Endodermal cell (in vitro differentiated cells): ENCODE measurements around the gene HOXC11. TPM values are rescaled to one million over a fixed set of nuclear protein-coding genes. Genes with fewer than 3 reads are reported as not detected.

ENCODE experiments used
- DNase-seq: peaks from one replicate; pipeline ENCODE4 v3.0.0-alpha.2; 2017
- H3K27ac ChIP-seq: 2 replicates; pipeline ENCODE4 v1.5.1; 2013; ENCODE audit warnings: mild to moderate bottlenecking, low read depth, low read length, moderate library complexity
- H3K27me3 ChIP-seq: 2 replicates; pipeline ENCODE4 v1.6.1; 2013; ENCODE audit warnings: mild to moderate bottlenecking, low read length, moderate library complexity; ENCODE audit not compliant: insufficient read depth, control insufficient read depth, poor library complexity, severe bottlenecking
- H3K36me3 ChIP-seq: 2 replicates; pipeline ENCODE4 v1.7.0; 2013; ENCODE audit warnings: mild to moderate bottlenecking, low read length, moderate library complexity; ENCODE audit not compliant: control insufficient read depth, insufficient read depth
- H3K4me1 ChIP-seq: one replicate; pipeline ENCODE4 v1.7.0; 2013; ENCODE audit warnings: low read length; ENCODE audit not compliant: control insufficient read depth, insufficient read depth
- H3K4me3 ChIP-seq: 2 replicates; pipeline ENCODE4 v1.5.1; 2013; ENCODE audit warnings: mild to moderate bottlenecking, low read length, moderate library complexity
- H3K9ac ChIP-seq: 2 replicates; pipeline ENCODE4 v1.6.1; 2013; ENCODE audit warnings: mild to moderate bottlenecking, low read length, moderate library complexity; ENCODE audit not compliant: poor library complexity, severe bottlenecking; ENCODE audit errors: extremely low read depth
- H3K9me3 ChIP-seq: 2 replicates; pipeline ENCODE4 v1.6.1; 2013; ENCODE audit warnings: mild to moderate bottlenecking, low read length, moderate library complexity; ENCODE audit not compliant: control insufficient read depth
- H3K27ac Mint-ChIP-seq: 2 replicates; pipeline ENCODE4 v1.8.0; 2020; ENCODE audit warnings: mixed read lengths
- H3K27me3 Mint-ChIP-seq: 2 replicates; pipeline ENCODE4 v1.8.0; 2021; ENCODE audit warnings: mild to moderate bottlenecking, mixed read lengths; ENCODE audit not compliant: insufficient read depth
- H3K36me3 Mint-ChIP-seq: 2 replicates; pipeline ENCODE4 v1.8.0; 2020; ENCODE audit warnings: low read depth, mixed read lengths
- H3K4me1 Mint-ChIP-seq: 2 replicates; pipeline ENCODE4 v1.8.0; 2020; ENCODE audit warnings: mixed read lengths
- H3K4me3 Mint-ChIP-seq: 2 replicates; pipeline ENCODE4 v1.8.0; 2020; ENCODE audit warnings: mild to moderate bottlenecking, moderate library complexity, mixed read lengths
- H3K9me3 Mint-ChIP-seq: 2 replicates; pipeline ENCODE4 v1.8.0; 2020; ENCODE audit warnings: mild to moderate bottlenecking, mixed read lengths
- WGBS, 2 experiments: methylation state at CpG; one replicate each; pipeline versions ENCODE4 v1.1.5 to v1.1.7; 2013; ENCODE audit warnings: missing lambda C conversion rate in 2 of 2, mixed read lengths in 1 of 2; ENCODE audit not compliant: insufficient coverage in 1 of 2, insufficient read length in 1 of 2; 5-methylcytosine and 5-hydroxymethylcytosine counted together
- total RNA-seq, 2 donors: library from RNA; stranded (reverse); fragmentation: NEBNext Ultra II Directional in 1 of 2; extraction: Animal tissue kit (Norgen Biotek cat#: 25700) in 1 of 2; gene quantifications; 2 replicates in 1 of 2; 3 replicates in 1 of 2; pipeline ENCODE4 v1.2.1, GENCODE V29; 2021
- TF ChIP-seq, protein P1 (sequence below): fragments of 200-600 bp; sonication (generic); conservative IDR thresholded peaks from 2 replicates; pipeline ENCODE4 v1.5.0; 2021; ENCODE audit warnings: antibody characterized with exemption, mild to moderate bottlenecking

The HOXC11 gene
- total RNA-seq, 2 donors from 2014 or later: not detected

DNA sequence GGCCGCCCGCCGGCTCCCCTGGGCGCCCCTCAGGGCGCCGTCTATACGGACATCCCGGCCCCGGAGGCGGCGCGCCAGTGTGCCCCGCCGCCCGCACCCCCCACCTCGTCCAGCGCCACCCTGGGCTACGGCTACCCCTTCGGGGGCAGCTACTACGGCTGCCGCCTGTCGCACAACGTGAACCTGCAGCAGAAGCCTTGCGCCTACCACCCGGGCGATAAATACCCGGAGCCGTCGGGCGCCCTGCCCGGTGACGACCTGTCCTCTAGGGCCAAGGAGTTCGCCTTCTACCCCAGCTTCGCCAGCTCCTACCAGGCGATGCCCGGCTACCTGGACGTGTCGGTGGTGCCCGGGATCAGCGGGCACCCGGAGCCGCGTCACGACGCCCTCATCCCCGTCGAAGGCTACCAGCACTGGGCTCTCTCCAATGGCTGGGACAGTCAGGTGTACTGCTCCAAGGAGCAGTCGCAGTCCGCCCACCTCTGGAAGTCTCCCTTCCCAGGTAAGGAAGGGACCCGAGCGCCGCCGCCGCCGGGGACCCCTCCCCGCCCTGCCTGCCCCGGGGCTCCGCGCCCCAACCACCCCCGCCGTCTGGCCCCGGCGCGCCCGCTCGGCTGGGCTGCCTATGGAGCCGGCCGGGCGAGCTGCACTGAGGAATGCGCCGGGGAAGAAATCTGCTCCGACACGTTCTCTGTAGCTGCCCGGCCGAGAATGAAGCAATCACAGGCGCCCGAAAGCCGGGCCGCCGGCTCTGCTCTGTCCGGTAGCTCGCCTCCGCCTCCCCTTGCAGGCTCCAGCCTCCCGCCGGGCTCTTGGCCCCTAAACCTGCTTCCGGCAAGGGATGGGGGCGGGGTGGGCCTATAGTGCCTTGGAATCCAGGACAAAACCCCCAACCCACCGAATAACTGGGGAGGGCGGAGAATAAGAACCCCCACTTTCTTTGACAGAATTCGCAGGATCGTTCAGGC is 33.5 kb upstream of the HOXC11 start:
- WGBS, 2 experiments: 17 to 25% methylated on average over 14 to 91 of the region's 91 CpGs
- H3K27me3 ChIP-seq: peaks cover 100% of the 10 kb centered on the region
- H3K27ac ChIP-seq: no peak overlapping the region
- no peak overlapping the region for H3K4me3 ChIP-seq
- H3K9ac ChIP-seq: no peak overlapping the region
- no peaks in the 10 kb centered on the region for H3K4me1 ChIP-seq
- H3K9me3 ChIP-seq: peaks cover 9% of the 10 kb centered on the region
- Mint-ChIP-seq H3K9me3 (peaks cover 12% of the 10 kb centered on the region), H3K27ac (no peak overlapping the region), H3K27me3 (peaks cover 98% of the 10 kb centered on the region), H3K36me3 (no peaks in the 10 kb centered on the region), H3K4me1 (peaks cover 5% of the 10 kb centered on the region), H3K4me3 (no peak overlapping the region)
- TF ChIP-seq, protein P1, sequence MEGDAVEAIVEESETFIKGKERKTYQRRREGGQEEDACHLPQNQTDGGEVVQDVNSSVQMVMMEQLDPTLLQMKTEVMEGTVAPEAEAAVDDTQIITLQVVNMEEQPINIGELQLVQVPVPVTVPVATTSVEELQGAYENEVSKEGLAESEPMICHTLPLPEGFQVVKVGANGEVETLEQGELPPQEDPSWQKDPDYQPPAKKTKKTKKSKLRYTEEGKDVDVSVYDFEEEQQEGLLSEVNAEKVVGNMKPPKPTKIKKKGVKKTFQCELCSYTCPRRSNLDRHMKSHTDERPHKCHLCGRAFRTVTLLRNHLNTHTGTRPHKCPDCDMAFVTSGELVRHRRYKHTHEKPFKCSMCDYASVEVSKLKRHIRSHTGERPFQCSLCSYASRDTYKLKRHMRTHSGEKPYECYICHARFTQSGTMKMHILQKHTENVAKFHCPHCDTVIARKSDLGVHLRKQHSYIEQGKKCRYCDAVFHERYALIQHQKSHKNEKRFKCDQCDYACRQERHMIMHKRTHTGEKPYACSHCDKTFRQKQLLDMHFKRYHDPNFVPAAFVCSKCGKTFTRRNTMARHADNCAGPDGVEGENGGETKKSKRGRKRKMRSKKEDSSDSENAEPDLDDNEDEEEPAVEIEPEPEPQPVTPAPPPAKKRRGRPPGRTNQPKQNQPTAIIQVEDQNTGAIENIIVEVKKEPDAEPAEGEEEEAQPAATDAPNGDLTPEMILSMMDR: no peak
- peak; percentile 85 for DNase-seq
- H3K36me3 ChIP-seq: no peaks in the 10 kb centered on the region

DNA sequence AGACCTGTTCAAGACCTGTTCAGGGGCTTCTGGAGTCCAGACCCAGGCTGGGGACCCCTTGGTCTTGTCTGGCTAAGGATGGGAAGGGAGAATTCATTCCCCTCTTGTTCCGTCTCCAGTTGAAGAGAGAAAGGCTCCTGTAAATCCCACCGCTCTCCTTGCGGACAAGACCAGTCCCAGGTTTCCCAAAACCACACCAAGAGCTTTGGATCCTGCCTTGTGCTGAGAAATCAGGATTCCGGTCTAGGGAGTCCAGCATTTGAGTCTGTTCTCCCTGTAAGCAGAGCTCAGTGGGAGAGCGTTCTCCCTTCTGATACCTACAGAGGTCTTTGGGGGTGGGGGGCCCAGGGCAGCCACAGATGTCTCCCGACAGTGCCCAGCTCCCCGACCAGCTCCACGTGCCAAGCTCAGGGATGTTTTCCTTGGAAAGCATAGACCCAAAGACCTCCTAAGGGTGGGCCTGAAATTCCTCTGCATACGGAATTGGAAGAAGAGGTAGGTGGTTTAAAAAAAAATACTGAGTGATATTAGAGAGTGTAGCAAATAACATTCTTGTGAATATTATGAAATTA is 32.4 kb upstream of the HOXC11 start:
- Histone ChIP-seq H3K4me3 (no peak overlapping the region), H3K27ac (no peak overlapping the region), H3K9me3 (peaks cover 9% of the 10 kb centered on the region), H3K4me1 (no peaks in the 10 kb centered on the region), H3K36me3 (no peaks in the 10 kb centered on the region), H3K9ac (no peak overlapping the region), H3K27me3 (peaks cover 100% of the 10 kb centered on the region)
- TF ChIP-seq, protein P1: no peak
- peak; percentile 40 for DNase-seq
- WGBS, 2 experiments: 33 to 35% methylated on average over 5 to 9 of the region's 9 CpGs
- no peak overlapping the region for H3K27ac Mint-ChIP-seq
- peaks cover 3% of the 10 kb centered on the region for H3K4me1 Mint-ChIP-seq
- H3K4me3 Mint-ChIP-seq: no peak overlapping the region
- H3K9me3 Mint-ChIP-seq: peaks cover 13% of the 10 kb centered on the region
- H3K36me3 Mint-ChIP-seq: no peaks in the 10 kb centered on the region
- H3K27me3 Mint-ChIP-seq: peaks cover 98% of the 10 kb centered on the region

DNA sequence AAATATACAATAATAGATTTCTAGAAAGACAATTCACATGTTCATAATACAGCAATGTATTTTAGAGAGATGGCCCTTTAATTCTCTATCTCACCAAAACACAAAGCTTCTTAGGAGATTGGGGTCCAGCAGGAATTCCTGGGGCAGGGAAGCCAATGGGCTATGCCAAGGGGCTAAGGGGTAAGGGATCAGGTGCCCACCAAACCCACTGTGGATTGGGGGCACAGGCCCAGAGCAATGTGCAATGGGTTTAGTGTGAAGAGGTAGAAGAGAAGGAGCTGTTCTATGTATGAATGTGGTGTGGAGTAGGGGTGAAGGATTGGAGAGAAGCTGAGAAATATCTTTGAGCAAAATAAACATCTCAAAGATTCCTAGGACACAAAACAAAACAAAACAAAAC is 31.7 kb upstream of the HOXC11 start:
- no peak overlapping the region for H3K4me3 ChIP-seq
- Mint-ChIP-seq H3K9me3 (peaks cover 13% of the 10 kb centered on the region), H3K4me1 (no peaks in the 10 kb centered on the region), H3K27ac (no peak overlapping the region), H3K4me3 (no peak overlapping the region), H3K27me3 (peaks cover 98% of the 10 kb centered on the region), H3K36me3 (no peaks in the 10 kb centered on the region)
- H3K27me3 ChIP-seq: peaks cover 100% of the 10 kb centered on the region
- TF ChIP-seq, protein P1: no peak
- no peaks in the 10 kb centered on the region for H3K4me1 ChIP-seq
- peak; percentile 17 for DNase-seq
- H3K36me3 ChIP-seq: no peaks in the 10 kb centered on the region
- H3K9me3 ChIP-seq: peaks cover 9% of the 10 kb centered on the region
- no peak overlapping the region for H3K9ac ChIP-seq
- no peak overlapping the region for H3K27ac ChIP-seq
